ENCODE results near the gene FEN1.

DNA sequence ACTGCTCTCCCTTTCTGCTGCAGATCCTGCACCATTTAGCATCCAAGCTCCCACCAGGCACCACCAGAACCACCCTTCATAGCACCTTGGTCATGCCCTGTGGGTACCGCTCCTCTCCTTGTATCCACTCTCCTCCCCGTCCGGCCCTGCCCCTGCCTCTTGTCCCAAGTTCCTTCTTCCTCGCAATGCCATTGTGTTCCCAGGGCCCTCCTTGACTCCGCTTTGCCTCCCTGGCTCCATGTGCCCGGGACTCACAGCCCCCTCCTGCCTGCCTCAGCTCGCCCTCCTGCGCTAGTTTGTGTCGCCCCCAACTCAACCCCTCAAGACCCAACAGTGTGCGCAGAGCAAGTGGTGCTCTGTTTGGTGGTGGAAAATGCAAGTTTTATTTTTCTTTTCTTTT lies 46.2 kb downstream of the FEN1 start:
- TF ChIP-seq REST (IDR thresholded peaks at IDR 0.05) (no peak), CTCF (IDR thresholded peaks at IDR 0.05) (no peak), ZFP36 (IDR thresholded peaks at IDR 0.05; ENCODE audit: borderline replicate concordance, partially characterized antibody) (no peak), PBX3 (IDR thresholded peaks at IDR 0.05) (no peak), RAD21 (conservative IDR thresholded peaks at IDR 0.05 in 1 of 2, IDR thresholded peaks at IDR 0.05 in 1 of 2) (no peak), POLR2A (IDR thresholded peaks at IDR 0.05; ENCODE audit: low read length) (no peak), CBX2 (IDR thresholded peaks at IDR 0.05; ENCODE audit: borderline replicate concordance, low read depth) (no peak), TP53 (CRISPR knock-in tag; IDR thresholded peaks at IDR 0.05) (no peak)

All from A549 (cell line).